IPS DF 6.9 (cell line): Measurements from ENCODE around the gene FUZ.

Experiments
- DNase-seq: peaks from one replicate; pipeline ENCODE4 v3.0.0-alpha.2; 2013; ENCODE audit warnings: low read depth, low spot score
- H3K27ac ChIP-seq: one replicate; pipeline ENCODE4 v1.5.1; 2013; ENCODE audit warnings: low read length, control low read depth
- H3K27me3 ChIP-seq: 2 replicates; pipeline ENCODE4 v1.6.1; 2013; ENCODE audit warnings: mild to moderate bottlenecking, low read length; ENCODE audit not compliant: control insufficient read depth, insufficient read depth
- H3K36me3 ChIP-seq: 2 replicates; pipeline ENCODE4 v1.6.1; 2013; ENCODE audit warnings: low read length; ENCODE audit not compliant: control insufficient read depth, insufficient read depth
- H3K4me1 ChIP-seq: 2 replicates; pipeline ENCODE4 v1.6.1; 2013; ENCODE audit warnings: low read length; ENCODE audit not compliant: control insufficient read depth, insufficient read depth
- H3K4me3 ChIP-seq: 2 replicates; pipeline ENCODE4 v1.5.1; 2013; ENCODE audit warnings: mild to moderate bottlenecking, low read length
- H3K9me3 ChIP-seq: 2 replicates; pipeline ENCODE4 v1.6.1; 2013; ENCODE audit warnings: low read length, inconsistent platforms; ENCODE audit not compliant: control insufficient read depth, insufficient read depth
- WGBS: extraction: QIAGEN DNeasy Blood & Tissue Kit; methylation state at CpG from one replicate; pipeline ENCODE4 v1.1.7; 2013; ENCODE audit warnings: mixed read lengths, missing lambda C conversion rate; ENCODE audit not compliant: insufficient read length, insufficient coverage; 5-methylcytosine and 5-hydroxymethylcytosine counted together

FUZ gene

DNA sequence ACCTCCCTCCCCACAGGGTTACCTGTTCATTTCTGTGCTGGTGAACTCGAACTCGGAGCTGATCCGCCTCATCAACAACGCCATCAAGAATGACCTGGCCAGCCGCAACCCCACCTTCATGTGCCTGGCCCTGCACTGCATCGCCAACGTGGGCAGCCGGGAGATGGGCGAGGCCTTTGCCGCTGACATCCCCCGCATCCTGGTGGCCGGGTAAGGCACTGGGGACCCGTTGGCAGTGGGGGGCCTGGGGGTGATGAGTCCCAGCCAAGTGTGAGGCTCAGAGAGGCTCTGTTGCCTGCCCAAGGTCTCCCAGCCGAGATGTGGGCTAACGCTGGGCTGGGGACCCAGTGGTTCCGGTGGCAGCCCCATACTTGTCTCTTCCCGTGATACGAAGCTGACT lies 30.6 kb downstream of the FUZ start:
- H3K9me3 ChIP-seq, result no peaks in the 10 kb centered on the region
- WGBS, result no CpG with 5 or more reads among the region's 18 CpGs

GRCh38 chr19:49781394-49781793 lies 31.7 kb downstream of the FUZ start:
- no peak for DNase-seq
- H3K4me1 ChIP-seq, result no peaks in the 10 kb centered on the region
- H3K36me3 ChIP-seq, result peaks cover 7% of the 10 kb centered on the region; the same call in 1 of the 2 replicates
- no CpG with 5 or more reads among the region's 7 CpGs for WGBS
- no peak overlapping the region for H3K27ac ChIP-seq
- no peaks in the 10 kb centered on the region for H3K27me3 ChIP-seq
- no peak overlapping the region for H3K4me3 ChIP-seq
- H3K9me3 ChIP-seq, result no peaks in the 10 kb centered on the region

More for the DNA sequence above, 30.6 kb downstream of the FUZ start:
- no peaks in the 10 kb centered on the region for H3K4me1 ChIP-seq
- no peak overlapping the region for H3K4me3 ChIP-seq
- H3K27me3 ChIP-seq, result no peaks in the 10 kb centered on the region
- DNase-seq, result no peak
- no peak overlapping the region for H3K27ac ChIP-seq
- peaks cover 7% of the 10 kb centered on the region; the same call in 1 of the 2 replicates for H3K36me3 ChIP-seq

DNA sequence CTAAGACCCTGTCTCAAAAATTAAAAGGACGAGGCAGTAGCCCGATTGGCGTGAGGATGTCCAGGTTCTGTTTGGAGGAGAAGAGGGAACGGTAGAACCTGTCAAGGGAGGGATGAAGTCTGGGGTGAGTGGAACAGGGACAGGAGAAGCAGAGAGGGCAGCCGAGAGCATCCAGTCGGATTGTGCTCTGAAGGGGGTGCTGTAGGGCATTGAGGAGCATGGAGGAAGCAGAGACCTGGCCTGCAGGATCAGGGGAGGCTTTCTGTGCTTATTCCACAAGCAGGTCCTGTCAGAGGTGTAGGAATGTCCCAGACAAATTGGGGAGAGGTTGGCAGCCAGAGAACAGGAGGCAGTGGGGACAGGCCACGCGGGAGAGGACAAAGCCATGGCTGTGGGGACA lies 32.2 kb downstream of the FUZ start:
- Histone ChIP-seq H3K36me3 (peaks cover 7% of the 10 kb centered on the region; the same call in 1 of the 2 replicates), H3K4me3 (no peak overlapping the region), H3K27me3 (no peaks in the 10 kb centered on the region), H3K4me1 (no peaks in the 10 kb centered on the region), H3K9me3 (no peaks in the 10 kb centered on the region), H3K27ac (no peak overlapping the region)
- DNase-seq, result no peak
- WGBS, result no CpG with 5 or more reads among the region's 8 CpGs

GRCh38 chr19:49779731-49780555 lies 33.1 kb downstream of the FUZ start:
- DNase-seq, result no peak
- Histone ChIP-seq H3K27ac (no peak overlapping the region), H3K4me3 (no peak overlapping the region), H3K9me3 (no peaks in the 10 kb centered on the region), H3K4me1 (no peaks in the 10 kb centered on the region), H3K36me3 (peaks cover 7% of the 10 kb centered on the region; the same call in 1 of the 2 replicates), H3K27me3 (no peaks in the 10 kb centered on the region)
- no CpG with 5 or more reads among the region's 11 CpGs for WGBS

- H3K9me3 ChIP-seq, result no peaks in the 10 kb centered on the region
- DNase-seq, result no peak
- H3K27ac ChIP-seq, result no peak overlapping the region
- no CpG with 5 or more reads among the region's 6 CpGs for WGBS
- no peaks in the 10 kb centered on the region for H3K27me3 ChIP-seq
- no peaks in the 10 kb centered on the region for H3K4me1 ChIP-seq
- no peak overlapping the region for H3K4me3 ChIP-seq
- no peaks in the 10 kb centered on the region for H3K36me3 ChIP-seq
Observed at GRCh38 chr19:49776371-49776764, 36.7 kb downstream of the FUZ start.

DNA sequence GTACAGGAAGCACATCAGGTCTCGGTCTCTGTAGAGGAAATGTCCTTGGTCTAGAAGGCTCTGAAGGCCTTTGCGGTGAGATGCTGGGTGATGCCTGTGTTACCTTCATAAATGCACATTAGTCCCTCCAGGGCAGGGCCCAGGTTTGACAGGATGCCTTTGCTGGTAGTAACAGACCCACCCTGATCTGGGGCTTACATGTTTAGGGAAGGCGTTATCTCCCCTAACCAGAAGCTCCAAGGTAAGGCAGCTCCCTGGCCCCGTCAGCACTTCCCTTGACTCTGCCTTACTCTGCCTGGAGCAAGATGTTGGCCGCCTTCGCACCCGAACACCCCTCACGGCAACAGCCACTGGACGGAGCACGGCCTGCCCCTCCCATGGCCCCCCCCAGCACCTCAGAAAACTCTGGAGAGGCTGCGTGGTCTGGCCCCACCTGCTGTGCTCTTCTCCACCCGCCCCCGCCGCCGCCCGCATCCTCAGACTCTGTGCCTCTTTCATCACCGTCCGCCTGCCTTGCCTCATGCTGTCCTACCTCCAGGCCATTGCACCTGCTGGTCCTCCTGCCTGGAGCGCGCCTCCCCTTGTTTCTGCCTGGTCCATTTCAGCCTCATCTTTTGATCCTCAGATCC lies 37.2 kb downstream of the FUZ start:
- Histone ChIP-seq H3K36me3 (no peaks in the 10 kb centered on the region), H3K27me3 (no peaks in the 10 kb centered on the region), H3K9me3 (no peaks in the 10 kb centered on the region), H3K4me1 (no peaks in the 10 kb centered on the region), H3K4me3 (no peak overlapping the region), H3K27ac (no peak overlapping the region)
- DNase-seq, result no peak
- WGBS, result no CpG with 5 or more reads among the region's 20 CpGs

DNA sequence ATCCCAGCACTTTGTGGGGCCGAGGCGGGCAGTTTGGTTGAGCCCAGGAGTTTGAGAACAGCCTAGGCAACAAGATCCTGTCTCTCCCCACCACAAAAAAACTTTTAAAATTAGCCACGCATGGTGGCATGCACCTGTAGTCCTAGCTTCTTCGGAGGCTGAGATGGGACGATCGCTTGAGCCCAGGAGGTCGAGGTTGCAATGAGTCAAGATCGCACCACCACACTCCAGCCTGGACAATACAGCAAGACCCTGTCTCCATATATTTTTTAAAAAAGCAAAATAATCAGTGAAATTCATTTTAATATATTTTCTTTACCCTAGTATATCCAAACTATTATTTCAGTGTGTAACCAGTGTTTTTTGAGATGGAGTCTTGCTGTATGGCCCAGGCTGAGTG lies 38.1 kb downstream of the FUZ start:
- Histone ChIP-seq H3K4me1 (no peaks in the 10 kb centered on the region), H3K4me3 (no peak overlapping the region), H3K9me3 (no peaks in the 10 kb centered on the region), H3K36me3 (no peaks in the 10 kb centered on the region), H3K27ac (no peak overlapping the region), H3K27me3 (no peaks in the 10 kb centered on the region)
- WGBS, result no CpG with 5 or more reads among the region's 8 CpGs
- DNase-seq, result no peak

DNA sequence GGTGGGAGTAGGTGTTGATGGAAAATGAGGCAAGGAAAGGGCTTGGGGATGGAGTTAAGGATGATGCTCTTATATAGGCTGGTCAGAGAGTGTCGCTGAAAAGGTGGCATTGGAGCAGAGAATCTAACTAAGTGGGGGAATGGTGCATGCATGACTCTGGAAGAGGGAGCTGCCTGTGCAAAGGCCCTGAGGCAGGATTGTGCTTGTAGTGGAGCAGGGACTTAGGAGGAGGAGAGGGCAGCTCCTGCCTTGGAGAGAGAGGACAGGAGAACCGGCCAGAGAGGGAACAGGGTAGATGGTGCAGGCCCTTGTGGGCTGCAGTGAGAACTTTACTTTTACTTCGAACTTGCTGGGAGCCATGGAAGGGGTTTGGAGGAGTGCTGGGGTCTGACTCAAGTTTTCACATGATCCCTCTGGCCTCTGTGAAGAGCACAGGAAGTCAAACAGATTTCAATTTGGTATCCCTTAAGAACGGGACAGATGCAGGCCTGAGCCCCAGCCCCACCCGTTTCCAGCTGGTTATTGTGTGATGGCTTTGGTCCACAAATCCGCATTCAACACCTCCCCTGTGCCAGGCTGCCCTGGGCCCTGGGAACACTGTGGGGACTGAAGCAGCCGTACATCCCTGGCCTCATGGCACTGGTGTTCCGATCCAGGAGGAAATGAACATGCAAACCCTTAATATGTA lies 39.3 kb downstream of the FUZ start:
- Histone ChIP-seq H3K27me3 (no peaks in the 10 kb centered on the region), H3K9me3 (no peaks in the 10 kb centered on the region), H3K4me1 (no peaks in the 10 kb centered on the region), H3K36me3 (no peaks in the 10 kb centered on the region), H3K4me3 (no peak overlapping the region), H3K27ac (no peak overlapping the region)
- DNase-seq, result no peak
- no CpG with 5 or more reads among the region's 8 CpGs for WGBS

DNA sequence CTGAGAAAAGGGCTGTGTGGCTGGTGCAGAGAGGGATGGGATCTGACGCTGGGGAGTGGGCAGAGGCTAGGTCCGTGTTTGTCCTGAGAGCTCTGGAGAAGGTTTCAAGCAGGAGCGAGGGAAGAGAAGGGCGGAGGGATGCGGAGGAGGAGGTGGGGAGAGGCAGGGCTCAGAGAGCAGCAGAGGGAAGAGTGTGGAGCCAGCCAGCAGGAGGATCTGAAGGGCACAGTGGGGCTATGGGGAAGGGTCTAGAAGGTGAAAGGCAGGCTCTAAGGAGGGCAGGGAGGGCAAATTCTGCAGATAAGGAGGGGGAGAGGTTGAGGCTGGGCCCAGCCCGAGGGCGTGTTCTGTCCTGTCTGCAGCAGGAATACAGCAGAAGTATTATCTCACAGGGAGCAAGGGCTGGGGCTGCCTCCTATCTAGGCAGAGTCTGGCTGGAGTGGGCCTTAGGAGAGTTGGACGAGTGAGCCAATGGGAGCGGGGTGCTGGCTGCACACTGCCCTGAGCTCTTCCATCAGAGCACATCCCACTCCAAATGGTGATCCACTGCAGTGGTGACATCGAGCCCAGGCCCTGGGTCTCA lies 40.2 kb downstream of the FUZ start:
- DNase-seq, result no peak
- Histone ChIP-seq H3K36me3 (no peaks in the 10 kb centered on the region), H3K9me3 (no peaks in the 10 kb centered on the region), H3K27me3 (no peaks in the 10 kb centered on the region), H3K27ac (no peak overlapping the region), H3K4me3 (no peak overlapping the region), H3K4me1 (no peaks in the 10 kb centered on the region)
- no CpG with 5 or more reads among the region's 10 CpGs for WGBS

GRCh38 chr19:49771674-49772139 lies 41.4 kb downstream of the FUZ start:
- no peak overlapping the region for H3K27ac ChIP-seq
- no peaks in the 10 kb centered on the region for H3K27me3 ChIP-seq
- H3K4me1 ChIP-seq, result no peaks in the 10 kb centered on the region
- H3K36me3 ChIP-seq, result no peaks in the 10 kb centered on the region
- no peak for DNase-seq
- no peaks in the 10 kb centered on the region for H3K9me3 ChIP-seq
- WGBS, result no CpG with 5 or more reads among the region's 13 CpGs
- H3K4me3 ChIP-seq, result no peak overlapping the region
